GM12878 (cell line): ENCODE data around the gene IGSF1. TPM values are rescaled to one million over a fixed set of nuclear protein-coding genes. Genes with fewer than 3 reads are reported as not detected.

Source experiments
- ATAC-seq: fragments of 200-7000 bp; cut with Tn5 transposase; 3 replicates; pipeline ENCODE4 v1.9.1; 2020; ENCODE audit warnings: mild to moderate bottlenecking, moderate library complexity
- BruUV-seq: library from RNA; stranded (reverse); fragments of 400-500 nt; replicated peaks from 2 replicates; lab custom pipeline; 2021; lab: Mats Ljungman, UMichigan
- CTCF ChIA-PET: fragments of 300-600 bp; sonication (Branson Sonifier 250); formaldehyde crosslinking; extraction: SDS; loops from one replicate; lab custom pipeline; 2021; ENCODE audit warnings: inconsistent platforms; lab: Yijun Ruan, JAX
- POLR2A ChIA-PET: fragments of 350-600 bp; formaldehyde crosslinking; extraction: SDS; loops from one replicate; lab custom pipeline; 2021; ENCODE audit warnings: inconsistent platforms; lab: Charles Lee
- RAD21 ChIA-PET: fragments of 300-600 bp; sonication (Branson Sonifier 250); formaldehyde crosslinking; loops from one replicate; lab custom pipeline; 2023; ENCODE audit warnings: antibody characterized with exemption; ENCODE audit not compliant: unreplicated experiment; lab: Charles Lee
- SMC1A ChIA-PET: fragments of 300-600 bp; sonication (Branson Sonifier 250); formaldehyde crosslinking; loops from one replicate; lab custom pipeline; 2023; ENCODE audit not compliant: unreplicated experiment, uncharacterized antibody; lab: Charles Lee
- DNase-seq: peaks from one replicate; pipeline ENCODE4 v3.0.0-alpha.2; 2011; ENCODE audit warnings: low read depth, low spot score
- FAIRE-seq: peaks from 3 replicates; lab custom pipeline; 2011; peaks lifted over from hg19 to GRCh38; lab: Jason Lieb, UNC
- H2AFZ ChIP-seq: 2 replicates; pipeline ENCODE4 v1.6.0; 2011; ENCODE audit warnings: low read depth, low read length, control low read depth; ENCODE audit not compliant: control insufficient read depth
- H3K27ac ChIP-seq: 2 replicates; pipeline ENCODE4 v1.5.1; 2011; ENCODE audit warnings: control low read depth; ENCODE audit not compliant: control insufficient read depth, insufficient read depth
- H3K27me3 ChIP-seq, 2 experiments: replicated peaks in 1 of 2; 2 replicates each; pipeline versions ENCODE4 v1.6.0 to v1.6.1; 2011; ENCODE audit warnings: low read length in 1 of 2; ENCODE audit not compliant: control insufficient read depth in 2 of 2, insufficient read depth in 2 of 2
- H3K36me3 ChIP-seq, 2 experiments: 2 replicates each; pipeline ENCODE4 v1.5.1; 2011; ENCODE audit warnings: low read length in 1 of 2; ENCODE audit not compliant: control insufficient read depth in 2 of 2, insufficient read depth in 2 of 2
- H3K4me1 ChIP-seq: 2 replicates; pipeline ENCODE4 v1.6.1; 2011; ENCODE audit warnings: mild to moderate bottlenecking, low read length, moderate library complexity, mixed read lengths; ENCODE audit not compliant: control insufficient read depth, insufficient read depth
- H3K4me2 ChIP-seq: 2 replicates; pipeline ENCODE4 v1.6.0; 2011; ENCODE audit warnings: control low read depth; ENCODE audit not compliant: control insufficient read depth, insufficient read depth
- H3K4me3 ChIP-seq: fragments of 200-600 bp; sonication (generic); 2 replicates; pipeline ENCODE4 v1.5.1; 2016
- H3K79me2 ChIP-seq: 2 replicates; pipeline ENCODE4 v1.6.0; 2011; ENCODE audit warnings: low read length; ENCODE audit not compliant: control insufficient read depth, insufficient read depth
- H3K9ac ChIP-seq: 2 replicates; pipeline ENCODE4 v1.8.0; 2011; ENCODE audit warnings: low read length, control low read depth, mixed read lengths; ENCODE audit not compliant: control insufficient read depth, insufficient read depth
- H3K9me3 ChIP-seq: replicated peaks from 3 replicates; pipeline ENCODE4 v1.5.1; 2011; ENCODE audit warnings: mild to moderate bottlenecking, low read length; ENCODE audit not compliant: control insufficient read depth, insufficient read depth
- H4K20me1 ChIP-seq: 2 replicates; pipeline ENCODE4 v1.6.0; 2011; ENCODE audit not compliant: control insufficient read depth, insufficient read depth
- ASH2L ChIP-seq: fragments of 300-600, 200-600 bp; sonication (generic); IDR thresholded peaks from 2 replicates; pipeline ENCODE4 v1.6.1; 2017; ENCODE audit warnings: low read depth, mild to moderate bottlenecking, borderline replicate concordance
- FOXM1 ChIP-seq: IDR thresholded peaks from 2 replicates; pipeline ENCODE4 v1.6.1; 2012; ENCODE audit warnings: low read depth, mild to moderate bottlenecking, inconsistent platforms, low read length, moderate library complexity
- IRF4 ChIP-seq: IDR thresholded peaks from 2 replicates; pipeline ENCODE4 v1.6.1; 2011; ENCODE audit warnings: low read depth, low read length
- MXI1 ChIP-seq: fragments of 150-350 bp; IDR thresholded peaks from 2 replicates; pipeline ENCODE4 v1.6.1; 2011; ENCODE audit warnings: low read depth, mild to moderate bottlenecking, inconsistent platforms, low read length, improper control_type of control experiment
- PAX8 ChIP-seq: fragments of 450-650 bp; IDR thresholded peaks from 2 replicates; pipeline ENCODE4 v1.6.1; 2017; ENCODE audit warnings: mild to moderate bottlenecking, moderate library complexity
- STAT3 ChIP-seq: IDR thresholded peaks from 2 replicates; pipeline ENCODE4 v1.6.1; 2011; ENCODE audit warnings: low read depth, low read length, improper control_type of control experiment
- YY1 ChIP-seq: IDR thresholded peaks from 2 replicates; pipeline ENCODE4 v1.6.1; 2011; ENCODE audit warnings: low read depth, mild to moderate bottlenecking, low read length
- WGBS: methylation state at CpG from one replicate; pipeline ENCODE4 v1.1.6; 2016; ENCODE audit warnings: low lambda C conversion rate; ENCODE audit not compliant: insufficient replicate concordance, insufficient coverage; ENCODE audit errors: missing lambda C conversion rate; 5-methylcytosine and 5-hydroxymethylcytosine counted together
- in situ Hi-C: fragments of 300-500 bp; cut with MboI; formaldehyde crosslinking; loops from 9 replicates; pipeline ENCODE4 v1.14.3; 2018; ENCODE audit warnings: mixed read lengths
- intact Hi-C: fragments of 100-400 bp; cut with micrococcal nuclease; formaldehyde crosslinking; loops from one replicate; pipeline ENCODE4 v1.14.2; 2022; ENCODE audit not compliant: unreplicated experiment
- polyA plus RNA-seq, 11 experiments: library from polyadenylated mRNA; depleted of rRNA in 4 of 11; unstranded in 6 of 11; stranded (reverse) in 5 of 11; fragments of >200 nt; fragmentation: Nextera tagmentation in 4 of 11; fragmentation: Illumina TruSeq in 1 of 11; extraction: Ambion mirVana in 4 of 11; extraction: Trizol in 1 of 11; gene quantifications; 1 replicate in 1 of 11; 2 replicates in 10 of 11; pipeline versions ENCODE4 v1.2.1 to v1.2.3, GENCODE V29; 2011 to 2016; ENCODE audit warnings: inconsistent platforms in 2 of 11, missing spikeins in 2 of 11, low read depth in 1 of 11
- total RNA-seq, 4 experiments: library from RNA; depleted of rRNA in 3 of 4; stranded (reverse); fragments of >200 nt in 3 of 4; fragmentation: Illumina TruSeq in 1 of 4; extraction: Trizol in 1 of 4; gene quantifications; 2 replicates each; pipeline versions ENCODE4 v1.2.1 to v1.2.3, GENCODE V29; 2013 to 2021
- TF ChIP-seq, protein P1 (sequence below): fragments of 450-650 bp; IDR thresholded peaks from 2 replicates; pipeline ENCODE4 v1.6.1; 2016; ENCODE audit warnings: mild to moderate bottlenecking
- TF ChIP-seq, protein P2 (sequence below): fragments of 450-650 bp; IDR thresholded peaks from 2 replicates; pipeline ENCODE4 v1.6.1; 2018; ENCODE audit warnings: mild to moderate bottlenecking, low read depth, moderate library complexity; ENCODE audit not compliant: partially characterized antibody
- TF ChIP-seq, protein P3 (sequence below): fragments of 450-650 bp; IDR thresholded peaks from 2 replicates; pipeline ENCODE4 v1.6.1; 2014; ENCODE audit warnings: mild to moderate bottlenecking
- TF ChIP-seq, protein P4 (sequence below): IDR thresholded peaks from 2 replicates; pipeline ENCODE4 v1.6.1; 2012; ENCODE audit warnings: mild to moderate bottlenecking, low read depth, low read length
- TF ChIP-seq, protein P5 (sequence below): IDR thresholded peaks from 2 replicates; pipeline ENCODE4 v1.6.1; 2011; ENCODE audit warnings: low read depth, mild to moderate bottlenecking, low read length, moderate library complexity, borderline replicate concordance; ENCODE audit errors: extremely low read depth

The IGSF1 gene
- total and polyA plus RNA-seq, 10 of the 15 experiments (the other 5 are each of a cell fraction or from before 2014, with no cell fraction given), result 0.04 to 0.08 TPM; not detected in 8

DNA sequence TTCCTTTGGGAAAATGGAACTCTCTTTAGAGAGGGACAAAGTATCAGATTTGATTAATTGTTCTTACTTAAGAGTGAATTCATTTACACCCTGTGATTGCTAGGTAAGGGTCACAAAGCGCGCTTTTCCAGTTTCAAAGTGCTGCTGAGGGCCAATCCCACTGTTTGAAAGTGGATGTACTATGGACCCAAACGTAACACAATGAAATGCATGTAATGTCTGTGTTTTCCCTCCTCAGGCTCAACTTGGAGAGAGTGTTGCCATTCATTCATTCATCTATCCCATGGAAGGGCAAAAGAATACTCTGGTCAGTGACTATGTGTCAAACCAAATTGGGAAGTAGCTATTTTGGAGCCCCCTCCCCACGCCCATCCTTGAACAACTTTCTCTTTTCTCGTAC, 16.1 kb downstream of the IGSF1 start:
- SMC1A ChIA-PET, result no interaction called here
- Histone ChIP-seq H4K20me1 (no peaks in the 10 kb centered on the region), H3K9ac (no peak overlapping the region), H3K27ac (no peak overlapping the region), H2AFZ (no peak overlapping the region), H3K4me2 (no peak overlapping the region), H3K9me3 (no peaks in the 10 kb centered on the region), H3K4me3 (no peak overlapping the region), H3K4me1 (no peaks in the 10 kb centered on the region), H3K36me3 (no peaks in the 10 kb centered on the region), H3K79me2 (no peaks in the 10 kb centered on the region), H3K27me3 (no peaks in the 10 kb centered on the region)
- POLR2A ChIA-PET, result no interaction called here
- RAD21 ChIA-PET, result no interaction called here
- whole genome bisulfite sequencing, result 37% methylated on average over 5 of the region's 5 CpGs
- intact Hi-C loops (no loop called here), in situ Hi-C loops (no loop called here)
- no TSS peak for BruUV-seq
- CTCF ChIA-PET, result no interaction called here
- DNase-seq (no peak), ATAC-seq (no peak), FAIRE-seq (no peak)
- TF ChIP-seq, protein P1, sequence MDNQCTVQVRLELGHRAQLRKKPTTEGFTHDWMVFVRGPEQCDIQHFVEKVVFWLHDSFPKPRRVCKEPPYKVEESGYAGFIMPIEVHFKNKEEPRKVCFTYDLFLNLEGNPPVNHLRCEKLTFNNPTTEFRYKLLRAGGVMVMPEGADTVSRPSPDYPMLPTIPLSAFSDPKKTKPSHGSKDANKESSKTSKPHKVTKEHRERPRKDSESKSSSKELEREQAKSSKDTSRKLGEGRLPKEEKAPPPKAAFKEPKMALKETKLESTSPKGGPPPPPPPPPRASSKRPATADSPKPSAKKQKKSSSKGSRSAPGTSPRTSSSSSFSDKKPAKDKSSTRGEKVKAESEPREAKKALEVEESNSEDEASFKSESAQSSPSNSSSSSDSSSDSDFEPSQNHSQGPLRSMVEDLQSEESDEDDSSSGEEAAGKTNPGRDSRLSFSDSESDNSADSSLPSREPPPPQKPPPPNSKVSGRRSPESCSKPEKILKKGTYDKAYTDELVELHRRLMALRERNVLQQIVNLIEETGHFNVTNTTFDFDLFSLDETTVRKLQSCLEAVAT, result no peak
- no peak for TF ChIP-seq STAT3
- no peak for TF ChIP-seq PAX8
- TF ChIP-seq, protein P2, sequence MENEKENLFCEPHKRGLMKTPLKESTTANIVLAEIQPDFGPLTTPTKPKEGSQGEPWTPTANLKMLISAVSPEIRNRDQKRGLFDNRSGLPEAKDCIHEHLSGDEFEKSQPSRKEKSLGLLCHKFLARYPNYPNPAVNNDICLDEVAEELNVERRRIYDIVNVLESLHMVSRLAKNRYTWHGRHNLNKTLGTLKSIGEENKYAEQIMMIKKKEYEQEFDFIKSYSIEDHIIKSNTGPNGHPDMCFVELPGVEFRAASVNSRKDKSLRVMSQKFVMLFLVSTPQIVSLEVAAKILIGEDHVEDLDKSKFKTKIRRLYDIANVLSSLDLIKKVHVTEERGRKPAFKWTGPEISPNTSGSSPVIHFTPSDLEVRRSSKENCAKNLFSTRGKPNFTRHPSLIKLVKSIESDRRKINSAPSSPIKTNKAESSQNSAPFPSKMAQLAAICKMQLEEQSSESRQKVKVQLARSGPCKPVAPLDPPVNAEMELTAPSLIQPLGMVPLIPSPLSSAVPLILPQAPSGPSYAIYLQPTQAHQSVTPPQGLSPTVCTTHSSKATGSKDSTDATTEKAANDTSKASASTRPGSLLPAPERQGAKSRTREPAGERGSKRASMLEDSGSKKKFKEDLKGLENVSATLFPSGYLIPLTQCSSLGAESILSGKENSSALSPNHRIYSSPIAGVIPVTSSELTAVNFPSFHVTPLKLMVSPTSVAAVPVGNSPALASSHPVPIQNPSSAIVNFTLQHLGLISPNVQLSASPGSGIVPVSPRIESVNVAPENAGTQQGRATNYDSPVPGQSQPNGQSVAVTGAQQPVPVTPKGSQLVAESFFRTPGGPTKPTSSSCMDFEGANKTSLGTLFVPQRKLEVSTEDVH, result no peak
- no peak for TF ChIP-seq MXI1
- no peak for TF ChIP-seq IRF4
- TF ChIP-seq, protein P3, sequence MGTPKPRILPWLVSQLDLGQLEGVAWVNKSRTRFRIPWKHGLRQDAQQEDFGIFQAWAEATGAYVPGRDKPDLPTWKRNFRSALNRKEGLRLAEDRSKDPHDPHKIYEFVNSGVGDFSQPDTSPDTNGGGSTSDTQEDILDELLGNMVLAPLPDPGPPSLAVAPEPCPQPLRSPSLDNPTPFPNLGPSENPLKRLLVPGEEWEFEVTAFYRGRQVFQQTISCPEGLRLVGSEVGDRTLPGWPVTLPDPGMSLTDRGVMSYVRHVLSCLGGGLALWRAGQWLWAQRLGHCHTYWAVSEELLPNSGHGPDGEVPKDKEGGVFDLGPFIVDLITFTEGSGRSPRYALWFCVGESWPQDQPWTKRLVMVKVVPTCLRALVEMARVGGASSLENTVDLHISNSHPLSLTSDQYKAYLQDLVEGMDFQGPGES, result no peak
- TF ChIP-seq, protein P4, sequence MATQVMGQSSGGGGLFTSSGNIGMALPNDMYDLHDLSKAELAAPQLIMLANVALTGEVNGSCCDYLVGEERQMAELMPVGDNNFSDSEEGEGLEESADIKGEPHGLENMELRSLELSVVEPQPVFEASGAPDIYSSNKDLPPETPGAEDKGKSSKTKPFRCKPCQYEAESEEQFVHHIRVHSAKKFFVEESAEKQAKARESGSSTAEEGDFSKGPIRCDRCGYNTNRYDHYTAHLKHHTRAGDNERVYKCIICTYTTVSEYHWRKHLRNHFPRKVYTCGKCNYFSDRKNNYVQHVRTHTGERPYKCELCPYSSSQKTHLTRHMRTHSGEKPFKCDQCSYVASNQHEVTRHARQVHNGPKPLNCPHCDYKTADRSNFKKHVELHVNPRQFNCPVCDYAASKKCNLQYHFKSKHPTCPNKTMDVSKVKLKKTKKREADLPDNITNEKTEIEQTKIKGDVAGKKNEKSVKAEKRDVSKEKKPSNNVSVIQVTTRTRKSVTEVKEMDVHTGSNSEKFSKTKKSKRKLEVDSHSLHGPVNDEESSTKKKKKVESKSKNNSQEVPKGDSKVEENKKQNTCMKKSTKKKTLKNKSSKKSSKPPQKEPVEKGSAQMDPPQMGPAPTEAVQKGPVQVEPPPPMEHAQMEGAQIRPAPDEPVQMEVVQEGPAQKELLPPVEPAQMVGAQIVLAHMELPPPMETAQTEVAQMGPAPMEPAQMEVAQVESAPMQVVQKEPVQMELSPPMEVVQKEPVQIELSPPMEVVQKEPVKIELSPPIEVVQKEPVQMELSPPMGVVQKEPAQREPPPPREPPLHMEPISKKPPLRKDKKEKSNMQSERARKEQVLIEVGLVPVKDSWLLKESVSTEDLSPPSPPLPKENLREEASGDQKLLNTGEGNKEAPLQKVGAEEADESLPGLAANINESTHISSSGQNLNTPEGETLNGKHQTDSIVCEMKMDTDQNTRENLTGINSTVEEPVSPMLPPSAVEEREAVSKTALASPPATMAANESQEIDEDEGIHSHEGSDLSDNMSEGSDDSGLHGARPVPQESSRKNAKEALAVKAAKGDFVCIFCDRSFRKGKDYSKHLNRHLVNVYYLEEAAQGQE, result no peak
- TF ChIP-seq, protein P5, sequence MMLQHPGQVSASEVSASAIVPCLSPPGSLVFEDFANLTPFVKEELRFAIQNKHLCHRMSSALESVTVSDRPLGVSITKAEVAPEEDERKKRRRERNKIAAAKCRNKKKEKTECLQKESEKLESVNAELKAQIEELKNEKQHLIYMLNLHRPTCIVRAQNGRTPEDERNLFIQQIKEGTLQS, result no peak
- TF ChIP-seq ASH2L, result no peak
- TF ChIP-seq FOXM1, result no peak
- TF ChIP-seq YY1, result no peak
